Mucosa of gallbladder (tissue), 1 donor: ENCODE results near the gene GTF2H1. TPM values are rescaled to one million over a fixed set of nuclear protein-coding genes. Genes with fewer than 3 reads are reported as not detected.

ENCODE experiments used
- DNase-seq: peaks from one replicate; pipeline ENCODE4 v3.0.0-alpha.2; 2020; ENCODE audit warnings: low spot score
- total RNA-seq: library from RNA; stranded (reverse); gene quantifications from one replicate; pipeline ENCODE4 v1.2.1, GENCODE V29; 2021
- donor health status: DM: no; HTN: no; CAD: no.

The GTF2H1 gene
- total RNA-seq: 35.7 TPM

DNA sequence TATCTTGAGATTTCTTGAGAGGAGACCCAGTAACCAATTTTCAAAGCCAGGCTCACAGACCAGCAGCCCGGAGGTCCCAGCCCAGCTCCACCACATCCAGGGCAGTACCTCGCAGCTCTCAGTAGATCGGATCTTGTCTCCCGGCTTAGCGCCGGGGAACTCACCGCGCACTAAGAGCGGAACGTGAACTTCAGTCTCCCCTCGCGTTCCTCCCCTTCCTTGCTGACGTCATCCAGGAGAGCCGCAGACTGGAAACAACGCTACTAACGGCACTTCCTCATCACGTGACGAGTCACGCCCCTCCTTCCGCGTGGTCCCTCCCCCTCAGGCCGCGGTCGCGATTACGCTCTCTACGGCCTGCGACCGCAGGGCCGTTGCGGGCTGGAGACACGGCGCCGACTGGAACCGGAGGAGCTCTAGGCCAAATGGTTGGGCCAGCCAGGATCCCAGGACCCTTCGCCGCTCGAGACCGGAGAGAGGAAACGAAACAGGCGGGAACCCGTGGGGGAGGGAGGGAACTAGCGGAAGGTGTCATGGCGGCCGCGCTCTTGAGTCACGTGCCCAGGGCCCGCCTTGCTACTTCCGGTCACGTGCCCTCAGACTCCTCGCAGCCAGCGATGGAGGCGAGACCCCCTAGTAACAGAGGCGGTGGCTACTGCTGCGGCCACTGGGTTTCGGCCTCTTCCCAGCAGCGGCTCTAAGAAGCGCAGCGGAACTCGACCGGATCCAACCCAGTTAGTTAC lies at the start of gene GTF2H1, which contains the start of gene HPS5:
TSS of gene GTF2H1 (plus strand) at position 599 of the 743 bp plus-strand sequence. CDS start 10,508 bp downstream, outside the sequence.
TSS of gene HPS5 (minus strand) at position 172 of the 743 bp plus-strand sequence. CDS start 4,282 bp downstream, outside the sequence.
- peak; percentile 97 for DNase-seq

DNA sequence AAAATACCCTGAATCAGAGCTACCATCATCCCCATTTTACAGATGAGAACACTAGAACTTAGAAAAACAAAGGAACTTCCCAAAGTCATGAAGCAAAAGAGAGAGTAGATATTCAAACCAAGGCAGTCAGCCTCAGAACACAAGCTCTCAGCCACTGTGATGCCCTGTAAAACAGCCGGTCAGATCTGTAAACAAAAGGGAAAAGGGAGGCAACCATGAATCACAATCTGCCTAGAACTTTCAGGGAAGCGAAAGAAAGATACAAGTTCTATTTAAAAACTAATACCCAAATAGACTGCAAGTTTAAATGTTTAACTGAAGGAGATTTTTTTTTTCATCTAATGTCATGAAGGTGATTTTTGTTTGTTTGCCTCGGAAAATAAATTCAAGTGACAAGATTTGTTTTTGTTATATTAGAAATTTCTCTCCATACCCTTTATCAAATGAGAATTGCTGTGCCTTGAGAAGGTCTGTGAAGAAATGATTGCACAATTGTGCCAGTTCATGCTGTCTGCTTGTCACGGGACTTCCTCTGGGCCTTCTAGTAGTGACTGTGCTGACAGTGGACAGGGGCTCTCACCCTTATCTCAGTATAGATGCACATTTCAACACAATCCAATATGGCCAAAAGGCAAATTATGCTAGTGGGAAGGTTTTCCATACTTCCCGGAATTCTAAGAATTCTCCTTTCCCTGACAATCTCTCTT lies 44.6 kb upstream of the GTF2H1 start:
- no peak for DNase-seq

DNA sequence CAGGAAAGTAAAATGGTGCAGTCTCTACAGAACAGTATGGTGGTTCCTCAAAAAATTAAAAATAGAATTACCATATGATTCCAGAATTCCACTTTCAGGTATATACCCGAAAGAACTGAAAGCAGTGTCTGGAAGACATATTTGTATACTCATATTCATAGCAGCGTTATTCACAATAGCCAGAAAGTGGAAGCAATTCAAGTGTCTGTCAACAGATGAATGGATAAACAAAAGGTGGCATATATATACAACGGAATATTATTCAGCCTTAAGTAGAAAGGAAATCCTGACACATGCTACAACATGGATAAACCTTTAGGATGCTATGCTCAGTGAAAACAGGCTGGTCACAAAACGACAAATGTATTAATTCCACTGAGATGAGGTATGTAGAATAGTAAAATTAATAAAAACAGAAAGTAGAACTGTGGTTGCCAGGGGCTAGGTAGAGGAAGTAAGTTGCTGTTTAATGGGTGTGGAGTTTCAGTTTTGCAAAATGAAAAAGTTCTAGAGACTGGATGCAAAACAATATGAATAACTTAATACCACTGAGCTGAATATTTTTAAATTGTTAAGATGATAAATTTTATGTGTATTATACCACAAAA lies 41.8 kb upstream of the GTF2H1 start:
- no peak for DNase-seq

DNA sequence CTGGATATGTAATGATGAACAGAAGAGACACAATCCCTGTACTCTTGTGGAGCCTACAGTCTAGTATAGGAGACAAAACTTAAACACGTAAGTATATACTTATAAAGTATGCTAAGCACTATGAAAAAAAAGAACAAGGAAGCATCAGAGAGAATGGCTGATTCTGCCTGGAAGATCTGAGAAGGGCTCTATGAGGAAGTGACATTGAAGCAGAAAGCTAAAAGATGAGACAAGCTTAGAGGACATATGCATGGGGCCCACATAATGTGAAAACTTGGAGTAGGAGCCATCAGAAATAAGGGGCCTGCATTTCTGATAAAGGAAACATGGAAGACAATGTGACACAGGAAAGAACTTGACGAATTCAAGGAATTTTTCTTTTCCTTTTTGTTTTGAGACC lies 39.7 kb upstream of the GTF2H1 start:
- no peak for DNase-seq

DNA sequence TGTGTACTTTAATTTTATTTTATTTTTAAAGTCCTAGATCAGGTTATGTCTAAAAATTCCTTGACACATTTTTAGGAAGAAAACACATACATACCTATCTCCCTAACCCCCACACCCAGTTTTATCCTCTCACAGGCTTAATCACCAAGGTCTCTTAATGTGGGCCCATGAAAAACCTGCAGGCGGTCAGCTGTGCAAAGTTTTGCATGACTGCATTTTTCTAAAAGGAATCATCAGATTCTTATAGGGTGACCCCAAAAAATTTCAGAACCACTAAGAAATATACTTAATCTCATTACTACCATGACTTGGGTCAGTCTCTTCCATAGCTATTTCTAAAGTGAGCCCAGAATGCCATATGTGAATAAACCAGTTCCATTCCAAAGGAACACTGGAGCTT lies 36.5 kb upstream of the GTF2H1 start:
- DNase-seq: no peak

DNA sequence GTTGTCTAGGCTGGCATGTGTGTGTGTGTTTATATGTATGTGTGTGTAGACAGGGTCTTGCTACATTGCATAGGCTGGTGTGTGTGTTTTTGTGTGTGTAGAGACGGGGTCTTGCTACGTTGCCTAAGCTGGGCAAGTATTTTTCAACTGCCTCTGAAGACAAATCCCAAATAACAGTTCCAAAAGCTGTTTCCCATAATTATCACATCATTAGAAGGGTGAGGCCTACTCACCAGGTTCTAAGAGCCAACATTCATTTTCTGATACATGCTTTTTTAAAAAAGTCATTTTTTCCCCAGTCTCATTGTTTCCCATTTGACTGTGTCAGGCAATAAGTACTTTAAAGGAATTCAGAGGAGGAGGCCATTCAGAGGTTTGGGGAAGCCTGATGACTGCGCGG lies 33.5 kb upstream of the GTF2H1 start:
- no peak for DNase-seq

DNA sequence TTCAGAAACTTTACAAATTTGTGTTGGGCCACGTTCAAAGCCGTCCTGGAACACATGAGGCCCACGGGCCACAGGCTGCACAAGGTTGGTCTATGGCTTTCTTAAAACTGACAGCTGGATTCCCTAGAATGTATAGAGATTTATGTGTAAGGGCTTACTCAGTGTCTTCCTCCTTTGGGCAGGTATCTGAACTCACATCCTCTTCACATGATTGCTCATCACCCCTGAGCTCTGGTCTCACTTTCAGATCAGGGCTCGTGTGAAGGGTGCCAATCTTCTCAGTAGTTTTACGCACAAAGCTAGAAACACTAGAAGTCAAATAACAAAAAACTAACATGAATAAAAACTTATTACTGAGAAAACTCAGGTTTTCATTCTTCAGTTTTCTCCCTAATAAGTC lies 27.5 kb upstream of the GTF2H1 start:
- no peak for DNase-seq

DNA sequence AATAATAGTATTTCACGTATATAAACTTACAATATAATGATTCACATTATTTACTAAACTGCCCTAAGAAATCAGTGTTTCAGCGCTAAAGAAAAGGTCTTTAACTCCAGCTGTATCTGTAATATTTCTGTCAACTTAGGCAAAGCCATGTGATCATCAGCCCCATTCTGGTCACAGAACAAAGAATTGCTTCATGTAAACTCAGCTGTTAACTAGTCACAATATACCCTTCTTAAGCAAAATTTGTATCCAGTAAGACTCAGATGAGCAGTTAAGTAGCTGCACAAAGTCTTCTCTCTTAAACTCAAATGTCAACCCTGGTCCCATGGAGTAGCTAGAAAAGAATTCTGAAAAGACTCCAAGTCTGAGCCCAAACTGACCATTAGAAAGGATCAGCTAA lies 27.1 kb upstream of the GTF2H1 start:
- DNase-seq: no peak

DNA sequence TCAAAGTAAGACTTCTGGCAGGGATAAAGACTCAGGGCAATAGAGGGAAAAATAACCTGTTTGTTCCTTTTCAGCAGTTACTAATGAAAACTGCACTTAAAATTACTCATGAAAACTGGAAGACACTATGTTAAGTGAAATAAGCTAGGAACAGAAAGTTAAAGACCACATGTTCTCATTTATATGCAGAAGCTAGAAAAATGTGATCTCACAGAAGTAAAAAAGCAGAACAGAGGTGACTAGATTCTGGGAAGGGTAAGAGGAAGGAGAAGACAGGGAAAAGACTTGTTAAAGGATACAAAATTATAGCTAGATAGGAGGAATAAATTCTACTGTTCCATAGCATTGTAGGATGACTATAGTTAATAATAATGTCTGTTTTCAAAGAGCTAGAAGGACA lies 22.6 kb upstream of the GTF2H1 start:
- no peak for DNase-seq

DNA sequence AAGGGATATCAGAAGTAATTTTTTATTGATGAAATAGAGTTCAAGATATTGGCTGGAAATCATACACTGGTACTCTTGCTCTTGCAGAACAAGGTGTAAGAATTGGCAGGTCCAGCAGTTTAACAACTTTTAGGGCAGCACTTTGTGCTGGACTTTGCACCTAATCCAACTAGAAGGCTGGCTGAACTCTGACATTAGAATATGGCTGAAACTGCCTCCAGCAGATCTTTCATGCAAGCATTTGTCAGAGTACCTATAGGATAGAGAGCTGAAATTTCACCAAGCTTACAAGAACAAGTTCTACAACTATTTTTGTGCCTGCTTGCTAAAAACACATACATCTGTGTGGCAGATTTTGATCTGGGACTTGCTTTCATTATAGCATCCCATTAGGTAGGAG lies 17.6 kb upstream of the GTF2H1 start:
- DNase-seq: no peak

DNA sequence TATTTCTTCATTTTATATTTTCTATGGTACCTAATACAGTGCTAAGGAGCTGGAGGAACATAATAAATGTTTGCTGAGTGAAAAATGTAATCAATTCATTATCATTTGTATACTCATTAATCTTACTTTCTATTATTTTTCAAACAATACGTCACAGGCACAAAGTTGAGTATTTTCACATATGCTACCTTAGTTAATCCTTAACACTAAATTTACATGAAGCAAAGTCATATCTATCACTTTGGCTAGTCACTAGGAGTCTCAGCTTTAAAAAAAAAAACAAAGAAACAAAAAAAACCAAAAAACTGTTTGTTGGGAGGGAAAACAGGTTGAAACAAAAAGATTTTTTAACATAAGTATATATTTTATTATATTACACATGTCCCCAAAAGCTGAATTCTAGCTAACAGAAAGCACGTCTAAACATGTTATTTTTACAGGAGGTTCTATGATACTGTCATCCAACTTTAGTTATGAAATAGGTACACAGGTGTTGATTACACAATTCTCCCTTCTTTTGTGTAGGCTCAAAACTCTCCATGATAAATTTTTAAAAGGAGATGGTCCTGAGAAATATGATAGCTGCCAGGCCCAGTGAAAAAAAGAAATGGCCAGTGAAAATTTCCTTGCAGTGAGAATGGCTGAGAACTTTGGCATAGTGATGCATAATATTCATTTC lies 14.8 kb upstream of the GTF2H1 start:
- DNase-seq: no peak

DNA sequence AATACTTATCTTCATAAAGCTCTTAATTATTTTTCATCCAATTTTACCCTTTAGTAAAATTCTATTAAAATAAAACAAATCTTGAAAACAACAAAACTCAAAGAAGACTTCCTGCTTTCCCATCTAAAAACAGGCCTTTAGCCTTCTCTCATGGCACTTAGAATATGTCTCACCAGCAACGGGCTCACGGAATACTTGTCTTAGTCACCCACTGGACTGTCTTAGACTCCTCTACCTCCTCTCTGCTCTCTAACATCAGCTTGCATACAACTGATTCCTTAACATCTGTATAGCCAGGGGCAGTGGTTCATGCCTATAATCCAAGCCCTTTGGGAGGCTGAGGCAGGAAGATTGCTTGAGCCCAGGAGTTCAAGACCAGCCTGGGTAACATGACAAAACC lies 14.1 kb upstream of the GTF2H1 start:
- DNase-seq: no peak

DNA sequence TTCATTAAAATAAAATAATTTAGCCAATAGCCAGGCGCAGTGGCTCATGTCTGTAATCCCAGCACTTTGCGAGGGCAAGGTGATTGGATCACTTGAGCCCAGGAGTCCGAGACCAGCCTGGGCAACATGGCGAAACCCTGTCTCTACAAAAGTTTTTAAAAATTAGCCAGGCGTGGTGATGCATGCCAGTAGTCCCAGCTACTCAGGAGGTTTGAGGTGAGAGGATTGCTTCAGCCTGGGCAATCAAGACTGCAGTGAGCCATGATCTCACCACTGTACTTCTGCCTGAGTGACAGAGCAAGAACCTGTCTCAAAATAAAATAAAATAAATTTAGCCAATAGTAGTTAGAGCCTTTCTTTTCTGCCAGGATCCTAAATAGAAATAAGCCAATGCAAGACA lies 12.7 kb upstream of the GTF2H1 start:
- no peak for DNase-seq

DNA sequence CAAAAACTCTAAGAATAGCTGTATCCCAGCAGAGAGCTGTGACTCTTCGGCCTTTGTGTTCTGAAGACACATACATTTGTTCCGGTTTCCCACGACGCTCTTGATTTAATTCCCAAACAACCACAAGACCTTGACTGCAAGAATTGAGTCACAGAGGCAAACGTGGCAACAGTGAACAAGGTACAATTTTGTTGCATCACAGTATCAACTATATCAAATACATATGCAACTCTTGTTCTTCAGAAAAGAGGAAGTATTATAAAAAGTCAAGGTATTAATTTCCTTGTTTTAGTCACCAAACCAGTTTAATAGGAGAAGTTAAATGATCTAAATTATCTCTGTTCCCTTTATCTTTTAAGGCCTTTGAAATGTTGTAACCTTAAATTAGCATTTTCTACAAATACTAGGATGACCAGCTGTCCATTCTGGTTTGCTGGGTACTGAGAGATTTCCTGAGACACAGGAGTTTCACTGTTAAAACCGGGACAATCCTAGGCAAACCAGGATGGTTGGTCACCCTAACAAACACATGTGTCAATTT lies 11.5 kb upstream of the GTF2H1 start:
- no peak for DNase-seq

DNA sequence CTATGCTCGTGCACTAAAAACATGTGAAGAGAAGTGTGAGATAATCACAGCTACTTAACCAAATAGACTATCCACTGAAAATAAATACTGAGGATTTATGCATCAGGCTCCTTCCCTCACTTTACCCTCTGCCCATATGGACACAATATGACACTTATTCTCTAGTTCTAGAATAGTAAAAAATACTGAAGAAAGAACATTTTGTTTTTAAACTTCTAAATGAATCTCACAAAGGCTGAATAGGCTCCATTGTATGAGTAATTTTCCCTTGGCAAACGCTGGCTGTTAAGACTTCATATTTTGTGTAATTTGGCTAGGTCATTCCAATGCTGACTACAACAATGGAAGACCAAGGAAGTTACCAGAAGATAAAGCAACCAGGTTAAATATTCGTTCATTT lies 10.4 kb upstream of the GTF2H1 start:
- no peak for DNase-seq

DNA sequence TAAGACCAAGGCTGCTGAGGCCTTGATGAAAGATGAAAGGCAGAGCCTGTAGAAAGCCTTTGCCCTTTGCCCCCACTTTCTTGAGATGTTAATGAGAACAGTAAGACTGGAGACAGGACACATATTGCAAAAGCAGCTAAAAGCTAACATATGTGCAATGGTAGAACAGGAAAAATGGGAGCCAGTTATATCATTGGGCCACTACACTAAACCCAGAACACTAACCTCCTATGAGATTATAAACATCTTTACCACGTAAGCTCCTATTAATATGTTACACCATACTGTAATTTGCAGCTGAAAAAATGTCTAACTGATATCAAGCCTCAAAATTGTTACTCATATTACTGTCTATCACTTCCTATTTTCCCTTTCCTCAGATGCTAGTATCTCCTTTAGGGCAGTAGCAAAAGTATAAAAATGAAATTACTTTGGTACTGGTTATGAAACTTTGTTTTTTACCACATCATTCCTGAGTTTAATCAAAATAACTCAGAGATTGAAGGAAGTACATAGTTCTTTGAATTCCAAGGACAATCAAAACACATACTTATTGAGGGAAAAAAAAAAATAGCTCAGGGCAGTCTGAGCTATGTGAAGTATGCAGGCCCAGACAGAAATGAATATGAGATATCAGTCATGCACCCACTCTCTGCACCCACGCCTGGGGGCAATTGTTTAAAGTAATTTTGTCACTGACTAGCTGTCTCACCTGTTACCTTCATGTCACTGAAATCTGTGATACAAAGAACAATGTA lies 9.5 kb upstream of the GTF2H1 start:
- DNase-seq: no peak

DNA sequence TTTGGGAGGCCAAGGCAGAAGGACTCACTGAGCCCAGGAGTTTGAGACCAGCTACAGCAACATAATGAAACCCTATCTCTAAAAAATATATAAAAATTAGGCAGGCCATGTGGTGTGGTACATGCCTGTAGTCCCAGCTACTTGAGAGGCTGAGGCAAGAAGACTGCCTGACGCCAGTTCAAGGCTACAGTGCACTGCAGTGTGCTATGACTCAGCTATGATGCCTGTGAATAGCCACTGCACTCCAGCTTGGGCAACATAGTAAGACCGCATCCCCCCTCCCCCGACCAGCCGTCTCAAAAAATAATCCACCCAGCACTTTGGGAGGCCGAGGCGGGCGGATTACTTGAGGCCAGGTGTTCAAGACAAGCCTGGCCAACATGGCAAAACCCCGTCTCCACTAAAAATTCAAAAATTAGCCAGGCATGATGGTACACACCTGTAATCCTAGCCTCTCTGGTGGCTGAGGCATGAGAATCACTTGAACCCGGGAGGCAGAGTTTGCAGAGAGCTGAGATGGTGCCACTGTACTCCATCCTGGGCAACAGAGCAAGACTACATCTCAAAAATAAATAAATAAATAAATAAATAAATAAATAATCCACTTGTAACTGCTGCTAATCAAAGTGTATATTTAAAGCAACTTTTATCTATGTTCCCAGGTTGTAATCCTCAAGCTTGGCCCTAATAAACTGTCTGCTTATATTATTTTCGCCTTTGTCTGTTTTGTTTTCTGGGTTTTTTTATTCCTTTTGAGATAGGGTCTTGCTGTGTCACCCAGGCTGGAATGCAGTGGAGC lies 8.2 kb upstream of the GTF2H1 start:
- DNase-seq: no peak

DNA sequence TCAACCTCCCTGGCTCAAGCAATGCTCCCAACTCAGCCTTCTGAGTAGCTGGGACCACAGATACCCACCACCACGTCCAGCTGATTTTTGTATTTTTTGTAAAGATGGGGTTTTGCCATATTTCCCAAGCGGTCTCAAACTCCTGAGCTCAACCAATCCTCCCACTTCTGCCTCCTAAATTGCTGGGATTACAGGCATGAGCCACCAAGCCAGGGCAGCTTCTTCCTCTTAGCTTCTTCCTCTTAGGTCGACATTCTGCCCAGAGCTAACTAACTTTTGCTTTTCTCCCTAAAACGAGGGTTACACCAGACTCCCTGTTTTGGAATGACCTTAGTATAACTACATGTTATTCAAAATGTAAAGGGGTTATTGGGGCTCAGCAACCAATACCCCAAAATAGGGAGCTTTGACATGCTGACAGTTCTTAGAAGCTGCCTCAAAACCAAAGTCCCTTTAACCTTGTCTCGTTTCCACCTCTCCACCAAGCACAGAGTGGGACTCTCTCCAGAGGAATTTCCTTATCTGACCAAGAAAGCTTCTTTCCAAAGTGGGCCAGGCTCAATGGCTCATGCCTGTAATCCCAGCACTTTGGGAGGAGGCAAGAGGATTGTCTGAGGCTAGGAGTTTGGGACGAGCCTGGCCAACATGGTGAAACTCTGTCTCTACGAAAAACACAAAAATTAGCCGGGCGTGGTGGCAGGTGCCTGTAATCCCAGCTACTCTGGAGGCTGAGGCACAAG lies 7.4 kb upstream of the GTF2H1 start:
- DNase-seq: no peak

DNA sequence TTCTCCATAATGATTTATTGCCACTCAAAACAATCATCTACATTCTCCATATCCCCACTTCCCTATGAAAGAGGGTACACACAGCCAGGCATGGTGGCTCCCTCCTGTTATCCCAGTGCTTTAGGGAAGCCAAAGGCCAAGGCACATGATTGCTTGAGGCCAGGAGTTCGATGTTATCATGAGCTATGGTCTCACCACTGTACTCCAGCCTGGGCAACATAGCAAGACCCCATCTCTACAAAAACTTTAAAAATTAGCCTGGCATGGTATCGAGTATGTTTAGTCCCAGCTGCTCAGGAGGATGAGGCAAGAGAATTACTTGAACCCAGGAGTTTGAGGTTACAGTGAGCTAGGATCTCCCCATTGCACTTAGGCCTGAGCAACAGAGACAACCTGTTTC lies 6.5 kb upstream of the GTF2H1 start:
- DNase-seq: no peak

DNA sequence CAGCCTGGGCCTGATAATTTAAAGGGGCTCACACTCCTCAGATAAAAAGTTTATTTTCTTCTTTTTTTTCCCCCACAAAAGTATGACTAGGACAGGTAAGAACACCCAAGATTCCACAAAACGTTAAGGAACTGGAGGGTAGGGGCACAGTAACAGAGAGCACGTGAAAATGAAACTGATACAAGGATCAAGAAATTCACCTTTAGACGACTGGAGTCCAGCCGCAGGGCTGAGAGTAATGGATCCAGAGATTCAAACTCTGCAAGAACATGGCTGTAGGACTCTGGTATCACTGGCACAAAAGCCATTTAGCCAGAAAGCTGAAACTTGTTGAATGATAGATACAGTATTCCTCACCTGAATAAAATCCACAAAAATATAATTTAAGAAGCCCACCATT lies 4.8 kb upstream of the GTF2H1 start:
- DNase-seq: no peak
